ENCODE data around the gene SUN5. TPM values are rescaled to one million over a fixed set of nuclear protein-coding genes. Genes with fewer than 3 reads are reported as not detected.

SUN5 gene
- total RNA-seq, 4 donors from 2014 or later = not detected

DNA sequence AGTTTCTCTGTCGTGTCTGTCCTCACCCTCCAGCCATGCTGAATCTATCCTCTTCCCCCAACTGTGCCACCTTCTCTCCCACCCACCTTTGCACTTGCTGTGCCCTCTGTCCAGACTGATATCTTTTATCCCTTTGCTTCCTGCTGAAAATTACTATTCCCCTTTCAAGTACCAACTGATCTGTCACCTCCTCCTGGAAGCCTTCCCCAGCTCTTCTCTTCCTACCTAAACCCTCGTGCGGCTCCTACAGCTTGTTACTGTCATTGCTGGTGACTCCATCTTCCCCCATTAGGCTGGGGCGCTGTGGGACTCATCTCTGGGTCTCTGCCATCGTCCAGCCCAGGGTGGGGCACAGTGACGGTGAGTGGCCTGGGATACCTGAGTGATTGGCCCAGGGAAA, 28.3 kb upstream of the SUN5 start:
- Histone ChIP-seq H3K27me3 (no peaks in the 10 kb centered on the region), H3K36me3 (no peaks in the 10 kb centered on the region), H3K9me3 (no peaks in the 10 kb centered on the region), H3K4me3 (no peak overlapping the region), H3K27ac (no peak overlapping the region), H3K4me1 (no peaks in the 10 kb centered on the region)
- intact Hi-C loops (cut with DNase I; ENCODE audit: low total_unique reads) (no loop called here), in situ Hi-C loops (cut with MboI; ENCODE audit: low pct_ligation_motif_present in 1 of 4, low pct_unique_long_range_greater_than_20kb in 1 of 4, low sequenced_read_pairs in 3 of 4) (no loop called here)
- DNase-seq = no peak
- 70% methylated on average over 6 of the region's 6 CpGs; no CpG with 5 or more reads in 1 of the 2 donors for WGBS, 2 donors (ENCODE audit: low coverage in 1 of 2)
- TF ChIP-seq EP300 (IDR thresholded peaks at IDR 0.05; ENCODE audit: low read depth) (no peak), POLR2A (IDR thresholded peaks at IDR 0.05) (no peak), POLR2AphosphoS5 (IDR thresholded peaks at IDR 0.05) (no peak)
- TF ChIP-seq, protein P1, sequence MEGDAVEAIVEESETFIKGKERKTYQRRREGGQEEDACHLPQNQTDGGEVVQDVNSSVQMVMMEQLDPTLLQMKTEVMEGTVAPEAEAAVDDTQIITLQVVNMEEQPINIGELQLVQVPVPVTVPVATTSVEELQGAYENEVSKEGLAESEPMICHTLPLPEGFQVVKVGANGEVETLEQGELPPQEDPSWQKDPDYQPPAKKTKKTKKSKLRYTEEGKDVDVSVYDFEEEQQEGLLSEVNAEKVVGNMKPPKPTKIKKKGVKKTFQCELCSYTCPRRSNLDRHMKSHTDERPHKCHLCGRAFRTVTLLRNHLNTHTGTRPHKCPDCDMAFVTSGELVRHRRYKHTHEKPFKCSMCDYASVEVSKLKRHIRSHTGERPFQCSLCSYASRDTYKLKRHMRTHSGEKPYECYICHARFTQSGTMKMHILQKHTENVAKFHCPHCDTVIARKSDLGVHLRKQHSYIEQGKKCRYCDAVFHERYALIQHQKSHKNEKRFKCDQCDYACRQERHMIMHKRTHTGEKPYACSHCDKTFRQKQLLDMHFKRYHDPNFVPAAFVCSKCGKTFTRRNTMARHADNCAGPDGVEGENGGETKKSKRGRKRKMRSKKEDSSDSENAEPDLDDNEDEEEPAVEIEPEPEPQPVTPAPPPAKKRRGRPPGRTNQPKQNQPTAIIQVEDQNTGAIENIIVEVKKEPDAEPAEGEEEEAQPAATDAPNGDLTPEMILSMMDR (IDR thresholded peaks at IDR 0.05) = no peak

DNA sequence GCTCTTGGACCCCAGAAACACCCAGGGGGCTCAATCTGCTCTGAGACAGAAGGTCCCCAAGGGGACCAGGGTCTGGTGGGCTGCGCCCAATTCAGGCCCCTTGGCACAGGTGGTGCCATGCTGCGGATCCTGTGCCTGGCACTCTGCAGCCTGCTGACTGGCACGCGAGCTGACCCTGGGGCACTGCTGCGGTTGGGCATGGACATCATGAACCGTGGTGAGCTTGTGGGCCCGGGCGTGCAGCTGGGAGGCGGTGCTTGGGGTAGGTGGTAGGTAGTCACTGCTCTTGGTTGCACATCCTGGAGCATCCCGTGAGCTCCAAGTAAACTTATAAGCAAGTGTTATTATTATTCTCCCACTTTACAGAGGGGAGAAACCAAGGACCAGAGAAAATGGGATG, 27.3 kb upstream of the SUN5 start, which contains the start of gene BPIFB6:
BPIFB6 (plus strand) TSS at position 118 of the 400 bp plus-strand sequence; CDS start at position 118, 0 bp downstream.
- intact Hi-C loops (cut with DNase I; ENCODE audit: low total_unique reads) = no loop called here

DNA sequence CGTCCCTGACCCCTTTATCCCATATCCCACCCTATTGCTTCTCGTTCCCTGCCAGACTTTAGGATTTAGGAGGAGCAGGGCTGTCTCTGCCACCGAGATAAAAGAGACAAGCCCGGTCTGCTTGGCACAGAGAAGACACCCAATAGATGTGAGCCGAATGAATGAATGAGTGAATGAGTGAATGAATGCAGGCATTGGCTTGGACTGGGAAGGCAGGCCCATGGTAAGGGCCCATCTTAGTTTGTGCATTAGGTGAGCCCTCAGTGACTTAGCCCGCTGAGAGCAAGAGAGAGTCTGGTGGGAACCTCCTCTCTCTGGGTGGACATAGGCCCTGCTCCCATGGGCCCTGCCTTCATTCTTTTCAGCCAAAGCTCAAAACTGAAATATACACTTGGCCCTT, 26.3 kb upstream of the SUN5 start:
- TF ChIP-seq POLR2A (IDR thresholded peaks at IDR 0.05) = no peak
- Histone ChIP-seq H3K27me3 (no peaks in the 10 kb centered on the region), H3K4me1 (no peaks in the 10 kb centered on the region), H3K9me3 (no peaks in the 10 kb centered on the region), H3K4me3 (no peak overlapping the region), H3K27ac (no peak overlapping the region), H3K36me3 (no peaks in the 10 kb centered on the region)
- WGBS, 2 donors (ENCODE audit: low coverage in 1 of 2) = 77% methylated on average over 6 of the region's 6 CpGs; no CpG with 5 or more reads in 1 of the 2 donors
- in situ Hi-C loops (cut with MboI; ENCODE audit: low pct_ligation_motif_present in 1 of 4, low pct_unique_long_range_greater_than_20kb in 1 of 4, low sequenced_read_pairs in 3 of 4) (no loop called here), intact Hi-C loops (cut with DNase I; ENCODE audit: low total_unique reads) (no loop called here)
- no peak for DNase-seq

More for the DNA sequence above, 27.3 kb upstream of the SUN5 start, which contains the start of gene BPIFB6:
- no peak for DNase-seq
- Histone ChIP-seq H3K27me3 (no peaks in the 10 kb centered on the region), H3K9me3 (no peaks in the 10 kb centered on the region), H3K27ac (no peak within 1 kb of the TSS), H3K4me3 (no peak within 1 kb of the TSS), H3K36me3 (no peaks in the 10 kb centered on the region), H3K4me1 (no peaks in the 10 kb centered on the region)
- in situ Hi-C loops (cut with MboI; ENCODE audit: low pct_ligation_motif_present in 1 of 4, low pct_unique_long_range_greater_than_20kb in 1 of 4, low sequenced_read_pairs in 3 of 4) = no loop called here
- 90% methylated on average over 10 of the region's 10 CpGs; no CpG with 5 or more reads in 1 of the 2 donors for WGBS, 2 donors (ENCODE audit: low coverage in 1 of 2)
- no peak for TF ChIP-seq POLR2AphosphoS5 (IDR thresholded peaks at IDR 0.05)
- TF ChIP-seq, protein P1 (IDR thresholded peaks at IDR 0.05) = no peak
- no peak for TF ChIP-seq EP300 (IDR thresholded peaks at IDR 0.05; ENCODE audit: low read depth)
- TF ChIP-seq POLR2A (IDR thresholded peaks at IDR 0.05) = no peak

DNA sequence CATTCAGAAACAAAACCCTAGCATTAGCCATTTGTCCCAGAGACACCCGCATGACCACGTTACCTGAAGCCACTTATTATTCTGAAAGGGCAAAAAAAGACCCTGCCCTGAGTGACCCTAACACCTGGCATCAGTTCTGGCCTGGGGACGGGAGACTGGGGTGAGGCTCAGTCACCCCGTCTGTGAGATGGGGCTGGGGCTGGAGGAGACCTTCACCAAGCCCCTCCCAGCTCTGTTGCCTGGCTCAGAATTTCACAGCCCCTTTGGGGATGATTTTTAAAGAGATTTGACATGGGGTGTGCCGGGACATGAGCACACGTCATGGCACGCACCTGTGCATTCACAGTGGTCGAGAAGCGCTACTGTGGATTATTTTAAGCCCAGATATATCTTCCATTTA, 25.8 kb upstream of the SUN5 start:
- Histone ChIP-seq H3K27me3 (no peaks in the 10 kb centered on the region), H3K27ac (no peak overlapping the region), H3K36me3 (no peaks in the 10 kb centered on the region), H3K9me3 (no peaks in the 10 kb centered on the region), H3K4me1 (no peaks in the 10 kb centered on the region), H3K4me3 (no peak overlapping the region)
- in situ Hi-C loops (cut with MboI; ENCODE audit: low pct_ligation_motif_present in 1 of 4, low pct_unique_long_range_greater_than_20kb in 1 of 4, low sequenced_read_pairs in 3 of 4) = no loop called here
- DNase-seq = no peak
- intact Hi-C loops (cut with DNase I; ENCODE audit: low total_unique reads) = no loop called here
- TF ChIP-seq EP300 (IDR thresholded peaks at IDR 0.05; ENCODE audit: low read depth) (no peak), POLR2AphosphoS5 (IDR thresholded peaks at IDR 0.05) (no peak), POLR2A (IDR thresholded peaks at IDR 0.05) (no peak)
- TF ChIP-seq, protein P1 (IDR thresholded peaks at IDR 0.05) = no peak
- 80 to 87% methylated on average over 6 to 9 of the region's 9 CpGs for WGBS, 2 donors (ENCODE audit: low coverage in 1 of 2)

DNA sequence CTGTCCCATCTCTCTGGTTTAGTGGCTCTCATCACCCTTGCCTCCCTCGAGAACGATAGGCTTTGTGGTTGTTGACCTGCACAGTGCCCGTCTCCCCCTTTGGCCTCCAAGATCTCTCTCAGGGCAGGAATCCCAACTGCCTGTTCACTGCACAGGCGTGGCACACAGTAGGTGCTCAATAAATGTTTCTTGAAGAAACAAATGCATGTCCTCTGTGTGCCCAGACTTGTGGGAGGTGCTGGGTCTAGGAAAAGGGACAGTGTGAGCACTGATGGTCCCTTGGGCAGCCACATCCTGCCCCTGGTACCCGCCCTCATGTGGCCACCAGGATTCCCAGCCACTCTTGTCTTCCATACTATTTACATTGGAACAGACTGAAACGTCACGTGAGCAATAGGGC, 24.6 kb upstream of the SUN5 start:
- intact Hi-C loops (cut with DNase I; ENCODE audit: low total_unique reads) (no loop called here), in situ Hi-C loops (cut with MboI; ENCODE audit: low pct_ligation_motif_present in 1 of 4, low pct_unique_long_range_greater_than_20kb in 1 of 4, low sequenced_read_pairs in 3 of 4) (no loop called here)
- 51 to 55% methylated on average over 4 to 7 of the region's 7 CpGs for WGBS, 2 donors (ENCODE audit: low coverage in 1 of 2)

More for the DNA sequence above, 24.6 kb upstream of the SUN5 start:
- no peak overlapping the region for H3K4me3 ChIP-seq
- DNase-seq = no peak
- H3K9me3 ChIP-seq = no peaks in the 10 kb centered on the region
- H3K36me3 ChIP-seq = no peaks in the 10 kb centered on the region
- TF ChIP-seq POLR2AphosphoS5 (IDR thresholded peaks at IDR 0.05) = no peak
- TF ChIP-seq EP300 (IDR thresholded peaks at IDR 0.05; ENCODE audit: low read depth) = no peak
- TF ChIP-seq POLR2A (IDR thresholded peaks at IDR 0.05) = no peak
- TF ChIP-seq, protein P1 (IDR thresholded peaks at IDR 0.05) = no peak
- H3K27ac ChIP-seq = no peak overlapping the region
- no peaks in the 10 kb centered on the region for H3K27me3 ChIP-seq
- no peaks in the 10 kb centered on the region for H3K4me1 ChIP-seq
